Effector CD8-positive, alpha-beta T cell (primary cell): ENCODE data around the gene NES.

Experiments used
- DNase-seq: peaks from one replicate; lab custom pipeline; 2025; lab: John Stamatoyannopoulos, UW

Gene NES

DNA sequence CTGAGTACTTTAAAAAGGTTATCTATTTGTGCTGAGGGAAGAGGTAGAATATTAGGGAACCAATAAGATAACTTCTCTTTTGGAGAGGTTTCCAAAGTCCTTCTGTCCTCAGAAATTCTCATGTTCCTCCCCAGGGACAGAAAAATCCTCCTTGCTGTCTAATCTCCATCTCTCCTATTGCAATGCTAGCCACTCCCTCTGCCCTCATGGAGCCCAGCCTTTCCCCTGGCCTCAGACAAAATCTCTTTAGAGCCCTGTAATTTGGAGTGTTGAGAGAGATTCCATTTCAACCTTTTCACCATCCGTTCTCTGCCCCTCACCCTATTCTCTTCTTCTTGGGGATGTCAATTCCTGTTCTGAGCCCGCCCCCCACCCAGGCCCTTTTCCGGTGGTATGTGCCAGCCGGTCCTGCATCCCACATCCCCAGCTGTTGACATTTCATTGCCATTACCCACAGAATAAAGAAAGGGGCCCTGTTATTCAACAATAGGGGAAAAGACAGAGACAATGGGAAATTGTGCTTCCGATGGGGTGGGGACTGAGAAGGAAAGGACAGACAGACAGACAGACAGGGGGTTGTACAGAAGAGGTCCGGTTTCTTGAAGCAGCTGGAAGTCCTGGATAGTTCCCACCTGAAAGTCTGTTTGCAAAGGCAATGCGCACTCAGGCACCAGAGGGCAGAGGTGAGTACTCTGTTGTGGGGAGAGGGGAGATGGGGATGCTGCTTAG lies 58.2 kb downstream of the NES start, which contains the start of gene HAPLN2:
Gene HAPLN2 (plus strand): TSS at position 563 of the 729 bp plus-strand sequence. CDS start 4,076 bp downstream, outside the sequence.
- no peak for DNase-seq
